ENCODE results near the gene LITAFD. TPM values are rescaled to one million over a fixed set of nuclear protein-coding genes. Genes with fewer than 3 reads are reported as not detected.
A peak's percentile ranks its signal among the peaks of the same experiment; 100 is the strongest.

The LITAFD gene
- total and polyA plus RNA-seq, 9 of the 15 experiments (the other 6 are each of a cell fraction or from before 2014, with no cell fraction given), result not detected

DNA sequence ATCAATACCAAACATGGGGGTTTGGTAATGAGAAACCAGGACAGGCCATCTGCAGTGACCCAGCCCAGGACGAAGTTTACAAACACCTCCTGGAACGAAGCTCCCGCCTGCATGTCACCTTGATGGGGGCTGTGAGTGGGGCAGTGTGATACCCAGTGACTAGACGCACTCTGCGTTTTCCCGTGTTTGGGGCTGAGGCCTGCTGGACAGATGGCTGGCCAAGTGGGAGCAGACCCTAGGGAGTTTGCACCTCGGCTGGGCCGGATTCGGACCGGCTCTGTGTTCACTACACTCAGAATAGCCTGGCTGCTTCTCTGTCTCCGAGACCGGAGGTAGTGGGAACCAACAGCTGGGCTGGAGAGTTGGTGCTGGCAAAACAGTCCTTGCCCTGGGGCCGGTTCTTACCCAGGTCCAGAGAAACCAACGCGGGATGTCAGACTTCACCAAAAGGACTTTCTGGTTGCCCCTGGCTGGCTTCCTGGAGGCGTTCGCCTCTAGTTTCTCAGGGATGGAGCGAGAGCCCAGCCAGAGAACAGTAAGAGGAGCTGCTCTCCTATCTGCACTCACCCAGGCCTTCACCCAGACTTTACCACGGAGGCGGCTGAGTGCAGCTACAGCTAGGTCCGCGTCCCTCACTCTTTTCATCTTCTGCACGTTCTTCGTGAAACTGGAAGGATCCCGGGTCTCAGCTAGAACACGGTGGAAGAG lies 33.8 kb upstream of the LITAFD start:
- ATAC-seq (no peak), DNase-seq (ENCODE audit: extremely low read depth in 1 of 4, low spot score in 3 of 4) (peak in 1 of 4 experiments; percentile 7), FAIRE-seq (no peak)
- Histone ChIP-seq H3K27me3 (ENCODE audit: control insufficient read depth in 2 of 2, insufficient read depth in 2 of 2, low read length in 2 of 2) (no peaks in the 10 kb centered on the region), H3K36me3 (ENCODE audit: control insufficient read depth, insufficient read depth, low read length) (peaks cover 74% of the 10 kb centered on the region; the same call in 2 of the 3 replicates), H4K20me1 (replicated peaks; ENCODE audit: control insufficient read depth, insufficient read depth, low read length) (no peaks in the 10 kb centered on the region), H3K4me3 (no peak overlapping the region), H3K27ac (ENCODE audit: extremely low read depth, low read depth, low read length) (no peak overlapping the region), H3K79me2 (ENCODE audit: control insufficient read depth, insufficient read depth, low read length) (peaks cover 2% of the 10 kb centered on the region; the same call in 1 of the 3 replicates), H2AFZ (ENCODE audit: low read depth, low read length) (no peak overlapping the region), H3K9me1 (ENCODE audit: control insufficient read depth, insufficient read depth, low read length) (no peaks in the 10 kb centered on the region), H3K4me1 (replicated peaks in 1 of 2; ENCODE audit: control insufficient read depth in 2 of 2, insufficient read depth in 2 of 2, low read length in 2 of 2) (peaks cover 0 to 4% of the 10 kb centered on the region in 2 experiments; a peak in 1 of 5 replicates), H3K9me3 (replicated peaks; ENCODE audit: control insufficient read depth, insufficient read depth, low read depth, low read length) (no peaks in the 10 kb centered on the region), H3K9ac (ENCODE audit: insufficient read depth in 1 of 2, low read depth in 2 of 2, low read length in 2 of 2) (peak overlapping the region in 1 of 2 experiments; percentile 13; a peak in 1 of 4 replicates), H3K4me2 (ENCODE audit: insufficient read depth, low read length) (no peak overlapping the region)
- in situ Hi-C loops (cut with MboI) (no loop called here), intact Hi-C loops (cut with micrococcal nuclease) (no loop called here)
- CTCF ChIA-PET (ENCODE audit: low intra/inter-chr PET ratio), result no interaction called here
- 91% methylated on average over 25 of the region's 26 CpGs for WGBS (ENCODE audit: insufficient coverage, low coverage, missing lambda C conversion rate)
- POLR2A ChIA-PET, result interaction anchor here (1.1 to 1.2 kb wide), 2 partner anchors 12 to 25 kb away, joined by 3 to 4 read pairs; no protein-coding TSS in a partner anchor
- 0 out of 2 replicates have a peak, but pooled peaks have one; percentile 16 for TF ChIP-seq POLR2G (IDR thresholded peaks at IDR 0.05; ENCODE audit: low read depth, low read length)
- TF ChIP-seq POLR2AphosphoS5 (IDR thresholded peaks at IDR 0.05; ENCODE audit: control insufficient read depth, insufficient read depth, low read depth, low read length), result 0 out of 2 replicates have a peak, but pooled peaks have one; percentile 16
- TF ChIP-seq CBX2 (IDR thresholded peaks at IDR 0.05; ENCODE audit: insufficient read depth, low read length, poor library complexity, severe bottlenecking), result no peak
- TF ChIP-seq POLR2A (conservative IDR thresholded peaks at IDR 0.05), result 0 out of 2 replicates have a peak, but pooled peaks have one; percentile 25
- BruUV-seq (replicated peaks), result no TSS peak
